ENCODE measurements around the gene RBBP5. TPM values are rescaled to one million over a fixed set of nuclear protein-coding genes. Genes with fewer than 3 reads are reported as not detected.

Gene RBBP5
- total RNA-seq, 1 donor from 2014 or later, result 18.7 TPM

DNA sequence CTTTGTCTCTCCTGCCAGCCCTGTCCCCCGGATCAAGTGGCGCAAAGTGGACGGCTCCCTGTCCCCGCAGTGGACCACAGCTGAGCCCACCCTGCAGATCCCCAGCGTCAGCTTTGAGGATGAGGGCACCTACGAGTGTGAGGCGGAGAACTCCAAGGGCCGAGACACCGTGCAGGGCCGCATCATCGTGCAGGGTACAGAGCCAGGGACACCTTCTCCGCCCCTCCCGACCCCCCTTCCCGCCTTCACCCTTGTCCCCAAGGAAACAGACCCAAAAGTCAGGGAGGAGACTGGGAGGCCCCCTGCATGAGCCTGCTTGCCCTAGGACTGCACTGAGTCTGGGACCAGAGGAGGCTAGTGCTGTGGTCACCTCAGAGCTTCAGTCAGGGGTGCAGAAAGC lies 60.6 kb downstream of the RBBP5 start:
- H3K27me3 Mint-ChIP-seq (ENCODE audit: low read depth, unreplicated experiment), result peaks cover 57% of the 10 kb centered on the region
- DNase-seq (ENCODE audit: low read depth) (no peak), FAIRE-seq (no peak)
- Histone ChIP-seq H3K9me3 (ENCODE audit: insufficient read depth, low read depth, low read length) (no peaks in the 10 kb centered on the region), H3K4me3 (ENCODE audit: insufficient read depth, low read depth, low read length) (no peak overlapping the region), H3K27ac (ENCODE audit: low read depth, low read length) (no peak overlapping the region), H3K79me2 (ENCODE audit: insufficient read depth, low read length) (no peaks in the 10 kb centered on the region), H3K9ac (ENCODE audit: low read length) (no peak overlapping the region), H3K4me2 (ENCODE audit: low read length) (no peak overlapping the region), H4K20me1 (ENCODE audit: insufficient read depth, low read length) (no peaks in the 10 kb centered on the region), H3K27me3 (ENCODE audit: insufficient read depth, low read length) (no peaks in the 10 kb centered on the region), H3K4me1 (ENCODE audit: insufficient read depth, low read length) (no peaks in the 10 kb centered on the region), H3K36me3 (ENCODE audit: insufficient read depth, low read length) (no peaks in the 10 kb centered on the region), H2AFZ (ENCODE audit: low read depth, low read length) (no peak overlapping the region)
- no peak overlapping the region for H3K27ac Mint-ChIP-seq (ENCODE audit: unreplicated experiment)
- H3K9me3 Mint-ChIP-seq (ENCODE audit: unreplicated experiment), result no peaks in the 10 kb centered on the region
- H3K36me3 Mint-ChIP-seq (ENCODE audit: low read depth, unreplicated experiment), result no peaks in the 10 kb centered on the region
- no peaks in the 10 kb centered on the region for H3K4me1 Mint-ChIP-seq (ENCODE audit: low read depth, unreplicated experiment)
- H3K4me3 Mint-ChIP-seq (ENCODE audit: unreplicated experiment), result no peak overlapping the region
- TF ChIP-seq, protein P1, sequence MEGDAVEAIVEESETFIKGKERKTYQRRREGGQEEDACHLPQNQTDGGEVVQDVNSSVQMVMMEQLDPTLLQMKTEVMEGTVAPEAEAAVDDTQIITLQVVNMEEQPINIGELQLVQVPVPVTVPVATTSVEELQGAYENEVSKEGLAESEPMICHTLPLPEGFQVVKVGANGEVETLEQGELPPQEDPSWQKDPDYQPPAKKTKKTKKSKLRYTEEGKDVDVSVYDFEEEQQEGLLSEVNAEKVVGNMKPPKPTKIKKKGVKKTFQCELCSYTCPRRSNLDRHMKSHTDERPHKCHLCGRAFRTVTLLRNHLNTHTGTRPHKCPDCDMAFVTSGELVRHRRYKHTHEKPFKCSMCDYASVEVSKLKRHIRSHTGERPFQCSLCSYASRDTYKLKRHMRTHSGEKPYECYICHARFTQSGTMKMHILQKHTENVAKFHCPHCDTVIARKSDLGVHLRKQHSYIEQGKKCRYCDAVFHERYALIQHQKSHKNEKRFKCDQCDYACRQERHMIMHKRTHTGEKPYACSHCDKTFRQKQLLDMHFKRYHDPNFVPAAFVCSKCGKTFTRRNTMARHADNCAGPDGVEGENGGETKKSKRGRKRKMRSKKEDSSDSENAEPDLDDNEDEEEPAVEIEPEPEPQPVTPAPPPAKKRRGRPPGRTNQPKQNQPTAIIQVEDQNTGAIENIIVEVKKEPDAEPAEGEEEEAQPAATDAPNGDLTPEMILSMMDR (IDR thresholded peaks at IDR 0.05; ENCODE audit: insufficient read depth, low read depth, low read length), result no peak
- TF ChIP-seq EZH2 (IDR thresholded peaks at IDR 0.05; ENCODE audit: insufficient read depth, low read length), result no peak

DNA sequence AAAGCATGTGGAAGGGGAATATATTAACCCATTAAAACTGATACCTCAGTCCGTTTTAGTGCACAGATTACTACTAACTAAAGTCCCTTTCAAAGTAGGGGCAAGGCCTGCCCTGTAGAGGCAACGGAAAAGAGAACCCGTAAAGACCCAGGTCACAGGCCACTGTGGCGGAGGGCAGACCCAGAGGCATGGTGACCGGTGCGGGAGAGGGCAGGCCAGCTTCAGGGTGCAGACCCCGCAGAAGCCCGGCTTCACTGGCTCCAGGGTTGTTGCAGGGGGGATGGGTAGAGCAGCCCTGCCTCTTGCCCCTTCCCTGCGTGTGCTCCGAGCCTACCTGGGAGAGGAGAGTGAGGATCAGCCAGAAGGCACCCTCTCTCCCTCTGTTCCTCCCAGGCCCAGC lies 61.0 kb downstream of the RBBP5 start:
- DNase-seq (ENCODE audit: low read depth), result no peak
- no peak overlapping the region for H3K27ac Mint-ChIP-seq (ENCODE audit: unreplicated experiment)
- H3K79me2 ChIP-seq (ENCODE audit: insufficient read depth, low read length), result no peaks in the 10 kb centered on the region

DNA sequence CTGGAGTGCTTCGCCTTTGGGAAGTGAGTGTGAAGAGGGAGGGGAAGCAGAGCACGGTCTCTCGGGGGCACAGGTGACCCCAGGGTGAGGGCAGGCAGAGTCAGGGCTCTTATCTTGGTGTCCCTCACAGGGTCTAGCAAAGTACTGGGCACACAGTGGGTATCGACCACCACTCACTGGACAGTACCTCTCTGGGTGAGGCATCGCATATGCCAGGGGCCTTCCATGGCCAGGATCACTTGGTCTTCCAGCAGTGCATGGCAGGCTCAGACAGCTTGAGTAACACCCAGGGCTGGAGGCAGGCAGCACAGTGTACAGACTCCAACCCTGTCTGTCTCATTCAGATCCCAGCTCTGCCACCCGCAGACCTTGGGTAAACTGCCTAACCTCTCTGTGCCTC lies 62.1 kb downstream of the RBBP5 start:
- no peak overlapping the region for H3K4me2 ChIP-seq (ENCODE audit: low read length)
- H3K27ac Mint-ChIP-seq (ENCODE audit: unreplicated experiment), result no peak overlapping the region
- H3K79me2 ChIP-seq (ENCODE audit: insufficient read depth, low read length), result no peaks in the 10 kb centered on the region
- H3K27me3 Mint-ChIP-seq (ENCODE audit: low read depth, unreplicated experiment), result peaks cover 58% of the 10 kb centered on the region
- no peak overlapping the region for H3K9ac ChIP-seq (ENCODE audit: low read length)
- peaks cover 2% of the 10 kb centered on the region for H3K4me1 Mint-ChIP-seq (ENCODE audit: low read depth, unreplicated experiment)
- H3K4me3 Mint-ChIP-seq (ENCODE audit: unreplicated experiment), result no peak overlapping the region
- H2AFZ ChIP-seq (ENCODE audit: low read depth, low read length), result no peak overlapping the region
- H3K4me3 ChIP-seq (ENCODE audit: insufficient read depth, low read depth, low read length), result no peak overlapping the region
- no peaks in the 10 kb centered on the region for H3K9me3 Mint-ChIP-seq (ENCODE audit: unreplicated experiment)
- H3K27me3 ChIP-seq (ENCODE audit: insufficient read depth, low read length), result no peaks in the 10 kb centered on the region
- H3K4me1 ChIP-seq (ENCODE audit: insufficient read depth, low read length), result no peaks in the 10 kb centered on the region
- H3K9me3 ChIP-seq (ENCODE audit: insufficient read depth, low read depth, low read length), result no peaks in the 10 kb centered on the region
- FAIRE-seq (no peak), DNase-seq (ENCODE audit: low read depth) (no peak)
- no peak overlapping the region for H3K27ac ChIP-seq (ENCODE audit: low read depth, low read length)
- H4K20me1 ChIP-seq (ENCODE audit: insufficient read depth, low read length), result no peaks in the 10 kb centered on the region
- no peaks in the 10 kb centered on the region for H3K36me3 ChIP-seq (ENCODE audit: insufficient read depth, low read length)
- no peaks in the 10 kb centered on the region for H3K36me3 Mint-ChIP-seq (ENCODE audit: low read depth, unreplicated experiment)
- TF ChIP-seq EZH2 (IDR thresholded peaks at IDR 0.05; ENCODE audit: insufficient read depth, low read length), result no peak
- TF ChIP-seq, protein P1 (IDR thresholded peaks at IDR 0.05; ENCODE audit: insufficient read depth, low read depth, low read length), result no peak

More for the DNA sequence above, 61.0 kb downstream of the RBBP5 start:
- Mint-ChIP-seq H3K27me3 (ENCODE audit: low read depth, unreplicated experiment) (peaks cover 55% of the 10 kb centered on the region), H3K4me3 (ENCODE audit: unreplicated experiment) (no peak overlapping the region), H3K36me3 (ENCODE audit: low read depth, unreplicated experiment) (no peaks in the 10 kb centered on the region), H3K4me1 (ENCODE audit: low read depth, unreplicated experiment) (no peaks in the 10 kb centered on the region), H3K9me3 (ENCODE audit: unreplicated experiment) (no peaks in the 10 kb centered on the region)
- Histone ChIP-seq H3K36me3 (ENCODE audit: insufficient read depth, low read length) (no peaks in the 10 kb centered on the region), H3K9ac (ENCODE audit: low read length) (no peak overlapping the region), H3K4me3 (ENCODE audit: insufficient read depth, low read depth, low read length) (no peak overlapping the region), H3K27ac (ENCODE audit: low read depth, low read length) (no peak overlapping the region), H3K4me1 (ENCODE audit: insufficient read depth, low read length) (no peaks in the 10 kb centered on the region), H3K9me3 (ENCODE audit: insufficient read depth, low read depth, low read length) (no peaks in the 10 kb centered on the region), H4K20me1 (ENCODE audit: insufficient read depth, low read length) (no peaks in the 10 kb centered on the region), H2AFZ (ENCODE audit: low read depth, low read length) (no peak overlapping the region), H3K27me3 (ENCODE audit: insufficient read depth, low read length) (no peaks in the 10 kb centered on the region), H3K4me2 (ENCODE audit: low read length) (no peak overlapping the region)
- no peak for FAIRE-seq
- TF ChIP-seq, protein P1 (IDR thresholded peaks at IDR 0.05; ENCODE audit: insufficient read depth, low read depth, low read length), result no peak
- no peak for TF ChIP-seq EZH2 (IDR thresholded peaks at IDR 0.05; ENCODE audit: insufficient read depth, low read length)

Data from astrocyte (in vitro differentiated cells and primary cell).